DMS114 treated with DMSO at 0.1 percent for 48 hours (cell line): ENCODE measurements around the gene PDIA4.
"Not testable (repeated sequence)": the region's sequence is repeated elsewhere in the genome, so short reads cannot be mapped to it uniquely, and the experiment has no call there.

Source experiments
- DNase-seq: peaks from one replicate; lab custom pipeline; 2025; ENCODE audit not compliant: unreplicated experiment; lab: John Stamatoyannopoulos, UW

PDIA4 gene

GRCh38 chr7:149004405-149005370 is 23.6 kb downstream of the PDIA4 start:
- no peak for DNase-seq

- no peak for DNase-seq
Observed at GRCh38 chr7:149003560-149004305, 24.6 kb downstream of the PDIA4 start.

DNA sequence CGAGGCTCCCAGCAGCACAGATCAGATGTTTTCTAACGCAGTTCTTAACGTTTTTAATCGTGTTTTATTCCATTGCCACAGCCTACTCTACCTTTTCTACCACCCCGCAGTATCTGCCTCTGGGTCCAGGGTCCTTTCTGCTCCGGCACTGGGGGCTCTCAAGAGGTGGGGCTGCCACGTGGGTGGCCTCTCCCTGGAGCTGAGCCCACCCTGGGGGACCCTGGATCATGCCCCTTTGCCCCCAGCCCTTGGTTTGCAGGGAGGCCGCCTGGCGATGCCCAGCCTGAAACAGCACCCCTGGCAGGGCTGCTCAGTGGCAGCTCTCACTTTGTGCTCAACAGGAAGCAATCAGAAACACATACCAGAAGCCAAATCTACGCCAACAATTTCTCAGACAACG is 25.3 kb downstream of the PDIA4 start:
- DNase-seq: no peak

- DNase-seq: no peak
Observed at GRCh38 chr7:149002604-149003003, 25.7 kb downstream of the PDIA4 start.

GRCh38 chr7:149001427-149002068 is 26.8 kb downstream of the PDIA4 start:
- DNase-seq: no peak

DNA sequence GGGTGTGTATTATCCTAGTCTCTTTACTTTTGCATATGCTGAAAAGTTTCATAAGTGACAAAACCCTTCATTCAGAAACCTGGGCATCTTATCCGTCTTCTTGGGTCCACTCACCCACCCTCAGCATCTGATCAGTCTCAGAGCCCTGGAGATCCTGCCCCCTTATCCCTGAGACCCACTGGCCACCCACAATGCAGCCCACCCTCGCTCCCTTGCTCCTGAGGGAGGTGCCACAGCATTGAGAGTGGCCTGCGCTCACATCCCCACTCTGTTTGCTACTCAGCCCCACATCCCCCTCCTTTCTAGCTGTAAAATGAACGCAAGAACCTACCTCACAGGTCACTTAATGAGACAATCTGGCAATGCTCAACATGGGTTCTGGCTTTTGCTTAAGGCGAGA is 27.3 kb downstream of the PDIA4 start:
- DNase-seq: no peak

GRCh38 chr7:148999192-148999591 is 29.1 kb downstream of the PDIA4 start:
- DNase-seq: no peak

GRCh38 chr7:148997497-148997896 is 30.8 kb downstream of the PDIA4 start:
- DNase-seq: no peak

GRCh38 chr7:148994576-148994975 is 33.7 kb downstream of the PDIA4 start:
- DNase-seq: no peak

- no peak for DNase-seq
Observed at GRCh38 chr7:148993193-148993592, 35.1 kb downstream of the PDIA4 start.

GRCh38 chr7:148991536-148991935 is 36.8 kb downstream of the PDIA4 start:
- DNase-seq: no peak

DNA sequence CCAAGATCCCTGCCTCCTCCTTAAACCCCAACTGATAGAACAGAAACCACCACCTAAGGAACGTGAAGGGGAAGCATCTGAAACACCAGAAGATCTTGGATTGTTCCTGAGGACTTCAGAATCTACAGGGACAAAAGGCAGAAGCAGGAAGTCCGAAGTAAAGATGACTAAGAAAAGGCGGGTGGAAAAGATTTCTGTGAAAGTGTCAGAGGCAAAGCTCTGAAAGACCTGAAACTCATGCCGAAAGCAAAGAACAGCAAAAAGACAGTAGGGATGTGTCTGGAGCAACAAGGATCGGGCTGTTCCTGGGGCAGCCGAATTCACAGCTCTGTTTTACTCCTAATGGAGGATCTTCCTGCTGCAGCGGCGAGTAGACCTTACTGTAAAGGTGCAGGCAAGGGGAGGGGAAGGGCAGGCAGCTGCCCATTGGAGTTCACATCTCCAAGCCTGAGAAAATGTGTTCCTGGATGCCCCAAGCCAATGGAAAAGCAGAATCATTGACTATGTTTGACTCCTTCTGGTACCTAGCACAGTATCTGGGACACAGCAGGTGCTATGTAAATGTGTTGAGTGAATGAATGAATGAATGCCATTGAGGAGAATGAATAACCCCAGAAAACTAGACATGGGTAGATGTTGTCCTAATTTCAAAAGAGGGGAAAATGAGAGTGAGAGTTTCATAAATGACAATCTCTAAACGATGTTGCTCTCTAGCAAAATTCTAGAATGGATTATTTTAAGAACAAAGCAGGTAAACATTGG is 40.4 kb downstream of the PDIA4 start:
- DNase-seq: no peak

GRCh38 chr7:148987010-148987750 is 41.1 kb downstream of the PDIA4 start:
- peak; percentile 84 for DNase-seq

- no peak for DNase-seq
Observed at GRCh38 chr7:148986742-148987009, 41.6 kb downstream of the PDIA4 start.

GRCh38 chr7:148983200-148984146 is 44.8 kb downstream of the PDIA4 start:
- peak; percentile 77 for DNase-seq

- DNase-seq: peak; percentile 13
Observed at GRCh38 chr7:148982654-148983199, 45.6 kb downstream of the PDIA4 start.

DNA sequence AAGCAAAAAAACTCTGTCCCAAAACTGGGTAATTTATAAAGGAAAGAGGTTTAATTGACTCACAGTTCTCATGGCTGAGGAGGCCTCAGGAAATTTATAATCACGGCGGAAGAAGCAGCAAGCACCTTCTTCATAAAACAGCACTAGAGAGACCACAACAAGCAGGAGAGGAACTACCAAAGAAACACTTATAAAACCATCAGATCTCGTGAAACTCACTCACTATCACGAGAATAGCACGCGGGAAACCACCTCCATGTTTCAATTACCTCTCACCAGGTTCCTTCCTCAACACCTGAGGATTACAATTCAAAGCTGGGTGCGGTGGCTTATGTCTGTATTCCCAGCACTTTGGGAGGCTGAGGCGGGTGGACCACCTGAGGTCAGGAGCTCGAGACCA is 48.5 kb downstream of the PDIA4 start:
- DNase-seq: no peak

GRCh38 chr7:148979072-148979471 is 49.2 kb downstream of the PDIA4 start:
- DNase-seq: not testable (repeated sequence)

GRCh38 chr7:148978091-148978490 is 50.2 kb downstream of the PDIA4 start:
- no peak for DNase-seq
